Activated naive CD4-positive, alpha-beta T cell (primary cell): ENCODE data around the gene PABPN1L.
"Not testable (repeated sequence)": the region's sequence is repeated elsewhere in the genome, so short reads cannot be mapped to it uniquely, and the experiment has no call there.

ENCODE experiments used
- DNase-seq, 4 experiments: peaks; one replicate each; lab custom pipeline; 2025; lab: John Stamatoyannopoulos, UW

The PABPN1L gene

DNA sequence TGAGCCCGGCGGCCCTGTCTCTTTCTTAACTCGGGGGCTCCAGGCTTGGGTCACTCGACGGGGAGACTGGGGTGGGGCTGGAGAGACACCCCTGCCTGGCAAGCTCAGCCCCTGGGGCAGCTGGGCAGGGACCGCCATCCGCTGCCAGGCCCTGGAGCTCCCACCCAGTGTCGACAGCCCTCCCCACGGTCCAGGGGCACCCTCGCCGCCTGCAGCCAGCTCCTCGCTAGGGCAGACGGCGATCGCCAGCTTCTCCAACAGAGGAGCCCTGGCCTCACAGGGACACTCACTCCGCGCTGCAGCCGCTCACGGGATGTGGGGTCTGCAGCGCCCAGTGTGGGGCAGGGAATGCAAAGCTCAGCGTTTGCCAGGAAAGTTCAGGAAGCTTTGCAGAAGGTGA is 38.7 kb downstream of the PABPN1L start:
- no peak for DNase-seq

- no peak for DNase-seq
Measured at GRCh38 chr16:88826070-88826840, 40.2 kb downstream of the PABPN1L start.

DNA sequence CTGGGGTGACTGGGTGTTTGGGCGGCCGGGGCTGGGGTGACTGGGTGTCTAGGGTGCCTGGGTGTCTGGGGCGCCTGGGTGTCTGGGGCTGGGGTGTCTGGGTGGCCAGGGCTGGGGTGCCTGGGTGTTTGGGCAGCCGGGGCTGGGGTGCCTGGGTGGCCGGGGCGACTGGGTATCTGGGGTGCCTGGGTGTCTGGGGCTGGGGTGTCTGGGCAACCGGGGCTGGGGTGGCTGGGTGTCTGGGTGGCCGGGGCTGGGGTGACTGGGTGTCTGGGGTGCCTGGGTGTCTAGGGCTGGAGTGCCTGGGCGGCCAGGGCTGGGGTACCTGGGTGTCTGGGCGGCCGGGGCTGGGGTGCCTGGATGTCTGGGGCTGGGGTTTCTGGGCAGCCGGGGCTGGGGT is 41.3 kb downstream of the PABPN1L start:
- no peak for DNase-seq

DNA sequence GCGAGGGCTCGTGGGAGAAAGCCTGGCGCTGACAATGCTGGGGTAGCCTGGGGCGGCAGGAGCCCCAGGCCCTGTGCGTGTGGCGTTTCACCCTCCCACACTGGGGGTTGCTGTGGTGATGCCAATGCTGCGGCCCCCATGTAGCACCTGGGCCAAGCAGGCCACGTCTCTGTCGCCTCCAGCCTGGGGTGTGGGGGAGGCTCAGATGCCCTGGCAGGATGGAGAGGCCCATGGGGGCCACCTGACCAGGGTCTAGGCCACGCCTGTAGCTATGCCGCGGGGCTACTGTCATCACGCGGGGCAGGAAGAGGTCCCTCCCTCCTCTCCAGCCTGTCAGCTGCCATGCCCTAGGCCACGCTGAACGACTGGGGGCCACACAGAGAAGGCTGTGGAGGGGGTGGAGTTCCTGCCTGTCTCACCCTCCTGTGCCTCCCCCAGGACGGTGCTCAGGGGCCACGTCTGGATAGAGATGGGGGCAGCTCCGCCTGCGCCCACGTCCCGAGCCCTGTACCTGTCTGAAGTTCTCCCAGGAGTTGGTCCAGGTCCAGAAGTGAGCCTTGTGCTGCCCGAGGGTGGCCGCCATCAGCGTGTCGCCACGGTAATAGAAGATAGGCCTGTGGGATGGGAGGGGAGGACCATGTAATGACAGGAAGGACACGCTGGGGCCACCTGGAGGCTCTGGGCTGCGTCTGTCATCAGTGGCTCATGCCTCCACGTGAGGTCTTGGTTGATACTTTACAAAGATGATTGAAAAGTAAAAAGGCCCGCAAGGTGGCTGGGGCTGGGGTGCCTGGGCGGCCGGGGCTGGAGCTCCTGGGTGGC is 42.0 kb downstream of the PABPN1L start:
- no peak for DNase-seq

GRCh38 chr16:88823646-88824045 is 42.8 kb downstream of the PABPN1L start:
- not testable (repeated sequence) for DNase-seq

- DNase-seq, result no peak
Measured at GRCh38 chr16:88822281-88823040, 44.0 kb downstream of the PABPN1L start.

DNA sequence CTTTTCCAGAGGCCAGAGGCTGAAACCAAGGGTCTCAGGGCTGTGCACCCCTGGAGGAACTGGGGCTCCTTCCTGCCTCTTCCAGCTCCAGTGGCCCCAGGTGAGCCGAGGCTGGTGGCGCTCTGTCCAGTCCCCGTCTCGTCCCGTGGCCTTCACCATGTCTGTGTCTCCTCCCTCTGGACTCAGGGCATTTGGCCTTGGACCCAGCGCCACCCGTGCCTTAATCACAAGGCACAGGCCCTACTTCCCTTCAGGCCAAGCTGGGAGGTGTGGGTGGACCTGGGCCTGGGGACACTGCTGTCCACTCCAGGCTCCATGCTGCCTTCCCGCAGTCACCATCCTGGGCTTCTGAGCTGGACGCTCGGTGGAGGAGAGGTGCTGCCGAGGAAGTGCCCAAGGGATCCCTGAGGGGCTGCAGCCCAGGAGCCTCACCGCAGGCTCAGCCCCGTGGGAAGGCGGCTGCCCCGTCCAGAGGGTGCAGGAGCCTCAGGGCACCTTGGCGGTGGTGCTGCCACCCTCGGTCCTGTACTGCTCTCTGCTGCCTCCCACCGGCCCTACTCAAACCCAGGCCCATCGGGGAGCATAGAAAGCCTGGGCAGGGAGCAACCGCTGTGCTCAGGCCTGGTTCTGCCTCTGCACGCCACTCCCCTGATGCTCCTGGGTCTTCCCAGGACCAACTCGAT is 45.2 kb downstream of the PABPN1L start:
- no peak for DNase-seq

GRCh38 chr16:88820385-88821025 is 46.0 kb downstream of the PABPN1L start:
- no peak for DNase-seq

- DNase-seq, result no peak
Measured at GRCh38 chr16:88819126-88819525, 47.3 kb downstream of the PABPN1L start.

DNA sequence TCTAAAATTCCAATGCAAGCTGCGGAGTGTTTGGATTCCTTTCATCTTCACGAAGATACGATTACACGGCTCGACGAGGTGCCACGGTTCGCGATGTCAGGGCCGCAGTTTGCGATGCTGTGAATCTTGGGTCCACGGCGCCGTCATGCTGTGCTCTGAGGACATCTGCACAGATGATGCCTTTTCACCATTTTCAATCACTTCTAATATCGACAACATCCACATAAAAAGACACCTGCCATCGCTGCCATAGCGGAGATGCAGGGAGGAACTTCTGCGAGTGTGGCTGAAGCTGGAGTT is 47.9 kb downstream of the PABPN1L start:
- no peak for DNase-seq

GRCh38 chr16:88817785-88818574 is 48.5 kb downstream of the PABPN1L start:
- DNase-seq, result no peak

DNA sequence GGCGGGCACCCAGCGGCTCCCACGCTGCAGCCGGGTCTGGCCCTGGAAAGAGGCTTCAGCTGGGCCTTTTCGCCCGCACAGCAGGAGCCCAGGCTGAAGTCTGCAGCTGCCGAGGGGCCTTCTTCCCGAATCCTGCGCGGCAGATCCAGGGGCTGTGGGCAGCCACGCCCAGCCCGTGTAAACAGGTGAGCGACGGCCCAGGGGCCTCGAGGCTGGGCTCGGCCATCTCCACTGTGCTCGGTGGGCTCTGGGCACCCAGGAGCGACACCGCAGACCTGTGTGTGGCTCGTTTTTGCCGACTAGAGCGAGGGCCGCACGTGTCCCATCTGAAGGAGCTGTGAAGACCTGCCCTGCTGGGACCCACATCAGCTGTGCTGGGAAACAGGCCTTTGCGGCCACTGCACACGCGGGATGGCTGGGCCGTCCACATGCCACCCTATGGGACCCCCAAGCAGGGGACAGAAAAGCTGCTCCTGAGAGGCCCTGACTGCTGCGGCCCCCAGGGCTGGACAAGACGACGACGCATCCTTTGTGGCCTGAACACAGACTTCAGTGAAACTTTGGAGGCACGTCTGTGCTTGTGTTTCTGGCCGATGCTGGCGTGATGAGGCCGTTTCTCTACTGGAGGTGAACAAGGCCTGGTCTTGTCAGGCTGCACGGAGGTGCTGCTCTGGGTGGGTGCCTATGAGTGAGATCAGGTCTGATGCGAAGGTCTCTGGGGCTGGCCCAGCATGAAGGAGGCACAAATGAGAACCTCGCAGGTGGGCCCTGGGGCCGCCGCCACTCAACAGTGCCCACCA is 49.5 kb downstream of the PABPN1L start:
- no peak for DNase-seq

DNA sequence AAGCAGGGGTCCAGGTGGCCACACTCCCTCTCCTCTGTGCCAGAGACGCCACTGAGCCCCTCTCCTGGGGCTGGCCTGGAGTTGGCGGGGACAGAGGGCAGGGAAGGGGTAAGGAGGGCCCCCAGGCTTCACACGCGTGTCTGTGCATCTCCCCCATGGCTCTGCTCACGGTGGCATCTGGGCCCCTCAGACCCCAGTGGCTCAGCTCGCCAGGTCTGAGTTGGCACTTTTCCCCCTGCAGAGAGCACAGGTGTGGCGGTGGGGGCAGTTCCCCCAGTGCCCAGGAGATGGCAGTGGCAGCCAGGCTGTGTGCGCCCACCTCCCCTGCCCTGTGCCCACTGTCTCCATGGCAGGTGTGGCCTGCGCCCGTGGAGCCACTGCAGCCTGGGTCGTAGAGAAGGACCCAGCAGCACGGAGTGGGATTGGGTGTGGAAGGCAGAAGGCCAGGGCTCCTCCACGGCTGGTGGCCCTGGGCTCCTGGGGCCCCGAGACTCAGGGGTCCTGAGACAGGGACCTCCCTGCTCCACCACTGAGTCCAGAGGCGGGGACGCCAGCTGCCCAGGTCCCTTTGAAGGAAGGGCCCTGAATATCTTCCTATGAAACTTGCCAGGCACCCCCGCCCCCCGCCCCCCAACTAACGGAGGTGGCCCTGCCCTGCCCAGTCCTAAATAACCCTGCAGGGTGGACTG is 50.4 kb downstream of the PABPN1L start:
- DNase-seq, result peak in 2 of 4 experiments; percentile 22 to 56

DNA sequence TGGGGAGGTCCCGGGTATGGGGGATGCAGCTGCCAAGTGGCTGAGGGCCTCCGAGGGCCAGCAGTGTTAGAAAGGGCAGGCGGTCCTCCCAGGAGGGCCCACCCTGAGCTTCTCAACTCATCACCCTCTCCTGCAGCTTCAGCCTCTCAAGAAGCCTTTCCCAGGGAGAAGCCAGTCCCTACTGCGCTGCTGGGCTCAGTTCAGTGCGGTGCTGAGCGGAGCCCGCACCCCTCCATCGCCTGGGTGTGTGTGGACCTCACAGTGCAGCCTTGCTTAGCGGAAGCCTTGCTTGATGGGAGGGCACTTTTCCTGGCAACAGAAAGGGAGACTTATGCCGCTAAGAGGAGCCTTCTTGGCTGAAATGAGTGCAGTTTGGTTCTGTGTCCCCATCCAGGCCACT is 51.2 kb downstream of the PABPN1L start:
- no peak for DNase-seq

DNA sequence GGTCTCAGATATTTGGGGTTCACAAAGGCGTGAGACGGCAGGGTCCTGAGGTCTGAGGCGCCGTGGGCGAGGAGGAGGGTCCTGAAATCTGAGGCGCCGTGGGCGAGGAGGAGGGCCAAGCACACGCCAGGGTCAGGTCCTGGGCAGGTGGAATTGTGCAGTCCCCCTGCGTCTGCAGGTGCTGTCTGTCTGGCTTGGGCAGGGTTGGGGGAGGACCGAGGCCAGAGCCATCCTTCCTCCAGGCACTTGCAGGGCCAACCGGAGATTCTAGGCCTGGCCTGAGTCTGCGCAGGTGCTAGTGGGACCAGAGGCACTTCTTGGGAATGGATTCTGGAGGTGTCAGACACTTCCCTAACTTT is 52.3 kb downstream of the PABPN1L start:
- DNase-seq, result no peak
